ENCODE results near the gene SHH.

The SHH gene

DNA sequence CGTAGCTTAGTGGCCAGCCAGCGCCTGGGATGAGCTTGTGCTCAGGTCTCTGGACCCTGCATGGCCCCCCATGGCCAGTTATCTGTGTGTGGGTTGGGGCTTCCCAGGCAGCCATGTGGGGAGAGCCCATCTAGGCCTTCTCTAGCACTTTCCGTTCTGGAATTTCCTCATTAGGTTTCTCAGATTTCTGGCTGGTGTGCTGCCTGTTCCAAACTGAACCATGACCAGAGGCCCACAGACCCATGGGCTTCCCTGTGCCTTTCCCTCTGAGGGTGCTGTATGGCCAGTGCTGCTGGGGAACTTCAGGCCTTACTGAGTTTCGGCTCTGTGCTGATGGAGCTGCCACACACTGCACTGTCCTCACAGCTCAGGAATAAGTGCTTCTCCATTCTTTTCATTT is 50.2 kb downstream of the SHH start:
- no peak for DNase-seq

DNA sequence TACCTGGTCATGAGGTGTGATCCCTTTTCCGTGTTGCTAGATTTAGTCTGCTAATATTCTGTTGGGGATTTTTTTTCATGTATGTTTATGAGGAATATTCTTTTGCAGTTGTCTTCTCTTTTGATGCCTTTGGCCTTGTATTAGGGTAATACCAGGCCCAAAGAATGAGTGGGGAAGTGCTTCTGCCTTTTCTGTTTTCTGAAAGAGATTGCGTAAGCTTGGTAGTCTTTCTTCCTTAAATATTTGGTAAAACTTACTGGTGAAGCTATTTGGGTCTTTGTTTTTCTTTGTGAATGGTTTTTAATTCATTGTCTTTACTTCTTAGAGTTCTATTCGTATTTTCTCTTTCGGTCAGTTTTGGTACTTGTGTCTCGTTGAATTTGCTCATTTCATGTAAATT is 51.1 kb downstream of the SHH start:
- DNase-seq, result no peak

DNA sequence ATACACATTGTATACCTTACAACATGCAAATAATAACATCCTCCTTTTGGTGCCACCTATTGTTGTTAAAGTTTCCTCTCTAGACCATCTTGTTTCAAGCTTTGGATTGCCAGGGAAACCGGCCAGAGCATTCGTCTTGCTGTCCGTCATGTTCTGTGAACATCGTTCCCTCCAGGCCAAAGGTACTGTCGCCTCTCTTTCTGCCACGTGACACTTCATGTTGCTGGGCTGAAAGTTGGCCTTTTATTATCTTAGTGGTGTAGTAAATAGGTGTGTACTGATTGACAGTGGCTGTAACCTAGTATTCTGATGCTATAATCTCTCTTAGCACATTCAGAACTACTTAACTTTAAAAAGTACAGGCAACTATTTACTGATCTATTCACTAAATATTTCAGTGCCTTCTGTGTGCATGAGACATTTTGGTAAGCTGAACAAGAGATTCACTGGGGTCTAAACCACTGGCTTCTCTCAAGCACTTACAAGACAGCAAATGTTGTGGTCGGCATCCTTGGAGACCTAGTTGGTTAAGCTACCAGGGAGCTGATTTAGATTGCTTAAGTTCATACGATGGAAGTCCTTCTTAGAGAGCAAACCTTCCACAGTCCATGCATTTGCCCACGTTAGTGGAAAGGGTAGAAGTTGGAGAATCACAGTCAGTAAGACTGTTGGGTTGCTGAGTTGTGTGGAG is 52.4 kb downstream of the SHH start:
- no peak for DNase-seq

DNA sequence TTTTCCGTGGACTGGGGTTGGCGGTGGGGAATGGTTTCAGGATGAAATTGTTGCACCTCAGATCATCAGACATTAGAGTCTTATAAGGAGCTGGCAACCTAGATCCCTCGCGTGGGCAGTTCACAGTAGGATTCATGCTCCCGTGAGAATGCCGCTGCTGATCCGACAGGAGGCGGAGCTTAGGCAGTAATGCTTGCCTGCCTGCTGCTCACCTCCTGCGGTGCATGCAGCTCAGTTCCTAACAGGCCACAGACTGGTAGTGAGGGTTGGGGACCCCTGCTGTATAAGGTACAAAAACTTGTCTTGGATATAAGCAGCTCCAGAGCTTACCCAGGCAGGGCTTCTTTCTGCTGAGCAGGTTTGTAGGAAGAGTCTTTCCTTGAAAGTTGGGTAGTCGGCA is 53.9 kb downstream of the SHH start:
- DNase-seq, result no peak

DNA sequence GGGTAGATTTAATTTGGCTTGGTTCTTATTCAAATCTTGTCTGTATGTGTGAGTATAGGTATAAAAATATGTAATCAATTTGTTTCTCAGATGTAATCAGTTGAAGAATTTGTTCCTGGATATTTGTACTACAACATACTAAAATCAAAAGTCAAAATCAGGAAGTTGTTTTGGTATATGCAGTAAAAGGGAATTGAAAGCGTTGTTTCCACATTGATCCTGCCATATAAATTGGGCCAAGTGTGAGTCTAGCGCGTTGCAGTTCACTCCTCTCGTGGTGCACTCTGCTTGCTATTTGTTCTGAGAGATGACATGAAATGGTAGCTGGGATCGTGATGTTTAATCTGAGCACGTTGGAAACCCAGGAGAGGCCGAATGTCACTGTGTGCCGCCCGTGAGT is 55.9 kb downstream of the SHH start:
- DNase-seq, result no peak

DNA sequence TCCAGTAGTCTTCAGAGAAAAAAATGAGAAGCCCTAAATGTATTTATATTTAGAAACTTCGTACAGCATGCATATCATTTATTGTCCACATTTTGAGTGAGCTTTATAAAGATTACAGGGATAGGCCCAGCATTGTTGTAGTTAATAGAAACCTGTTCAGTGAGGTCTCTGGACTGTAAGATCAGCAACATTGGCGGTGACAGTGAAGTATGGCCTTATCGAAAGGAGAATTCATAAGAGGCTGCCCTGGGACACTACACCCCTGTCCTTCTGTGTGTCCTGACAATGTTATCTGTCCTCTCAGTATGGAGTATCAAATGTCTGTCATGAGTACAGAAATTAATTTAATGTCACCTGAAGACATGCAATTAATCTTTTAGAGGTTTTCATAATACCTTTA is 57.2 kb downstream of the SHH start:
- no peak for DNase-seq

DNA sequence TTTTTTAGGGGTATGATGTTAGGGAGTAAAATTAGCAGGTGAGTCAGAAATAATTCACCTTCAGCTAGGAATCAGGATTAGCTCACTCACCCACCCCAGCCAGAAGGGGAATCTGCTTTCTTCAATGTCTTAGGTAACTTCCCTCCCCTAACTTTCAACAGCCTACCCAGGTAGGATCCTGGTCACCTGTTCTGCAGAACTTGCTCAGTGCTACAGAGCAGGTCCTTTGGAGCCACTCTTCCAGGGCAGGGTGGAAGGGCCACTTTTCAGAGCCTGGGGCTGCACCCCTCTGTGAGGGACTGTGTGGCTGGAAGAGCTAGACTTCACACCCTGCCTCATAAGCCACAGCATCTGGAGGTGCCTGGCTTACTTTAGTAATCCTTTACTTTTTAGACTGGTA is 58.1 kb downstream of the SHH start:
- no peak for DNase-seq

DNA sequence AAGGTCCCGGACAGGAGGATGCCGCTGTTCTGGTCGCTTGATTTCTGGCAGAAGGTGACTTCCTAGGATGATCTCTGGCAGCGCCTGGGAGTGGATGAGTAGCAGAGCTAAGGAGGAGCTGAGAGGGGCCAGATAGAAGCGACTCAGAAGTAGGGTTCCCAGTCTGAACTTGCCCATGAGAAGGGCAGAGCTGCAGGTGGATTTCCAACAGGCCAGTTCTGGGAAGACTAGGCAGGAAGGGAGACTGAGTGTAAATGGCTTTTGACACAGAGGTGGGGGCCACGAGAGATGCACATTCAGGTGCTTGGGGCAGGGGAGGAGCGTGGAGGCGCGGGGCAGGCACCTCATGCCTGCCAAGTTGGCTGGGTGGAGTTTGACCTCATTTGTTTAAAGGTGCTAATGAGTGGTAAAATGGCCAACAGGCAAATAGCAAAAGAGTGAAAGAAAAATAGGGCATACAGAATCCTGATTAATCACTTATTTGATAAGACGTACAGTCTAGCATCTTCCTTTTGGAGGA is 58.8 kb downstream of the SHH start:
- no peak for DNase-seq

DNA sequence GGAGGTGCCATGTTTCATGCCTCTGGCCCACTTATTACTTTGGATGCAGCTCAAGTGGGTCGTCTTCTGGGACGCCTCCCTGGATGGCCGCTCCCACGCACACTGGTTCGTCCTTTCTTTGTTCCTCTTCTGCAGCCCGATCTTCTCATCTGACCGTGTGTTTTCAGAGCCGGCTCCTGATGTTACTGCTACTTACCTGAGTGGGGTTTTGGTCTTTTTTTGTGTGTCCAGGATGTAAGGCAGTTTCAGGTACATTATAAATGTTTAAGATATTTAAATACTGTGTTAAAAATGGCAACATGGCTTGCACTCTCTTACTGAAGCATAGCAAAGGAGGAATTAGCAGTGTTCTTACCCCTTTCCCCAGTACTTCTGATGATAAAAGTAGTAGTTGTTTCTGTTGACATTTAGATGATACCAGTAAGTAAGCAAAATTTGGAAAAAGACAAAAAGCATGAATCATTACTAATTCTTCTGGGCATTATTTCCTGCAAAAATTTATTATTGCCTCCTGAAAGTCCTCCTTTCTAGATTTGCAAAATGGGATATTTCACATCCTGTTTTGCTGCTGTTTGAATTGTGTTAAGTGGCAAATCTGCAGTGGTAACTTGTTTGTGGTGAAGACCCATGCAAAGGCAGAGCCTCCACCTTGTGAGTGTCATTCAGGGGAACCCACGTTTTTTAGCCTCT is 59.4 kb downstream of the SHH start:
- no peak for DNase-seq

DNA sequence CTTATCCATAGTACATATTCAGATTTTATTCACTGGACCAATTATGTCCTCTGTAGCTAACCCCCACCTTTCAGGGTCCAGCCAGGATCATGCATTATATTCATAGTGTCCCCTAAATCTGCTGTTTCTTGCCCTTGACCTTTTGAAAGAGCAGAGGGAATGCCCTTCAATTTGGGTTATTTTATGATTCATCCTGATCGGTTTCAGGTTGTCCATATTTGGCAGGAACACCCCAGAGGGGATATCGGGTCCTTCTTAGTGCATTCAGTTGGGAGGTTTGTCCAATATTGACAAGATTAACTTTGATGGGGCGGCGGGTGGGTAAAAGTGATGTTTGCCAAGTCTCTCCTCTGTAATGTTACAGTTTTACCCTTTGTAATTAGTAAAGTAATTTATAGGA is 60.9 kb downstream of the SHH start:
- DNase-seq, result no peak

DNA sequence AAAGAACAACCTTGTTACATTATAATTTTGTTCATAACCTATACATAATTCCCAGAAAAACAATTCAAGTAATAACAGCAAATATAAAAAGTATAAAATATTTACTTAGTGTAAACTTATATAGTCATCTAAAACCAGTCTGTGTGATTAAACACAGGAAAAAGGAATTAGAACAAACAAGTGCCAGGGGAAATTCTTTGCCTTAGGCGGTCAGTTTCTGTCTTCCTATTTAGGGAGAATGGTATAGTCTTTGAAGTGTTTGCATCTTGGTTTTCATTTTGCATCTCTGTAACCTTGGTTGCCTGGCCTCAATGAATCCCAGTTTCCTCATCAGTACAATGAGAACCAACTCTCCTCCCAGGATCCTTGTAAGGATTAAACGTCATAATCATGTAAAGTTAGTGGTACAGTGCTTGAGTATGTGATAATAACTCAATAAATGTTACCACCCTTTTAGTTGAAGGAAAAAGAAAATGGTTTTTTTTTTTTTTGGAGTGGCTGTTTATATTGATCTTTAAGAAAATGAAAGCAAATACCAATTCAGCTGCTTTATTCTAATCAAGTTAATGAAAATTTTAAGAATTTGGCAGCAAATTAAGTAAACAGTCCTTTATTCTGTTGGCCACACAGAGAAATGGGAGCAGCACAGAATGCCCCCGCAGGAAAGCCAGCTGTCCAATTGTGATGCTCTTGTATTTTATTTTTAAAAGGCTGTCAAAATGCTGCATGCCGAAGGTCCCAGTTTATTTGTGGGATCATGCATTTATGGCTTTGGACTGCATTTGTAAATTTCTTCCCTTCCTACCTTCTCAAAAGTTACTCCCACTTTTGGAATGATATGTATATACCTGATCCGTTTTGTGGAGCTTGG is 61.8 kb downstream of the SHH start:
- DNase-seq, result no peak
